SK-N-SH treated with all-trans-retinoic acid at 6 μM for 48 hours (cell line): ENCODE results near the gene GAK.
"Not testable (repeated sequence)": the region's sequence is repeated elsewhere in the genome, so short reads cannot be mapped to it uniquely, and the experiment has no call there.

ENCODE experiments used
- ATAC-seq: fragments of 200-7000 bp; cut with Tn5 transposase; 3 replicates; pipeline ENCODE4 v1.9.1; 2020; ENCODE audit warnings: mild to moderate bottlenecking, moderate library complexity
- ARNTL ChIP-seq: fragments of 450-650 bp; formaldehyde crosslinking; IDR thresholded peaks from 2 replicates; pipeline ENCODE4 v1.5.0; 2020; ENCODE audit warnings: low read depth, mild to moderate bottlenecking, moderate library complexity, borderline replicate concordance
- BACH2 ChIP-seq: fragments of 250-450 bp; sonication (Bioruptor Pico); IDR thresholded peaks from 2 replicates; pipeline ENCODE4 v1.9.0; 2021; ENCODE audit warnings: mild to moderate bottlenecking, borderline replicate concordance
- CSDC2 ChIP-seq: fragments of 250-450 bp; sonication (Bioruptor Pico); IDR thresholded peaks from 2 replicates; pipeline ENCODE4 v1.5.0; 2020; ENCODE audit warnings: mild to moderate bottlenecking, moderate library complexity
- ESRRG ChIP-seq: fragments of 250-450 bp; sonication (Bioruptor Pico); IDR thresholded peaks from 2 replicates; pipeline ENCODE4 v1.6.1; 2021; ENCODE audit warnings: mild to moderate bottlenecking
- GLIS3 ChIP-seq: fragments of 250-450 bp; sonication (Bioruptor Pico); IDR thresholded peaks from 2 replicates; pipeline ENCODE4 v1.5.0; 2020; ENCODE audit warnings: mild to moderate bottlenecking, moderate library complexity
- ISL1 ChIP-seq: fragments of 250-450 bp; sonication (Bioruptor Pico); IDR thresholded peaks from 2 replicates; pipeline ENCODE4 v2.1.2; 2022; ENCODE audit warnings: mild to moderate bottlenecking, moderate library complexity
- OSR1 ChIP-seq: fragments of 250-450 bp; sonication (Bioruptor Pico); IDR thresholded peaks from 2 replicates; pipeline ENCODE4 v1.8.0; 2022; ENCODE audit warnings: moderate library complexity, mild to moderate bottlenecking, inconsistent platforms
- RARB ChIP-seq: fragments of 250-450 bp; sonication (Bioruptor Pico); IDR thresholded peaks from 2 replicates; pipeline ENCODE4 v1.8.0; 2021; ENCODE audit warnings: mild to moderate bottlenecking, moderate library complexity
- SNAI2 ChIP-seq: fragments of 250-450 bp; sonication (Bioruptor Pico); IDR thresholded peaks from 2 replicates; pipeline ENCODE4 v1.5.0; 2020; ENCODE audit warnings: mild to moderate bottlenecking, moderate library complexity
- TCF4 ChIP-seq: fragments of 250-450 bp; sonication (Bioruptor Pico); IDR thresholded peaks from 2 replicates; pipeline ENCODE4 v1.8.0; 2021; ENCODE audit warnings: mild to moderate bottlenecking, moderate library complexity, borderline replicate concordance
- TOX ChIP-seq: fragments of 250-450 bp; sonication (Bioruptor Pico); IDR thresholded peaks from 2 replicates; pipeline ENCODE4 v1.8.0; 2021; ENCODE audit warnings: mild to moderate bottlenecking, moderate library complexity, borderline replicate concordance
- ZFP3 ChIP-seq: fragments of 250-450 bp; sonication (Bioruptor Pico); IDR thresholded peaks from 2 replicates; pipeline ENCODE4 v1.5.0; 2020; ENCODE audit warnings: mild to moderate bottlenecking, moderate library complexity
- ZFP30 ChIP-seq: fragments of 450-650 bp; formaldehyde crosslinking; IDR thresholded peaks from 2 replicates; pipeline ENCODE4 v1.5.0; 2022; ENCODE audit warnings: mild to moderate bottlenecking, moderate library complexity
- ZNF565 ChIP-seq: fragments of 450-650 bp; formaldehyde crosslinking; conservative IDR thresholded peaks from 2 replicates; pipeline ENCODE4 v1.5.0; 2020; ENCODE audit warnings: low read depth, mild to moderate bottlenecking, moderate library complexity
- ZNF70 ChIP-seq: fragments of 450-650 bp; formaldehyde crosslinking; IDR thresholded peaks from 2 replicates; pipeline ENCODE4 v1.5.0; 2020; ENCODE audit warnings: mild to moderate bottlenecking, moderate library complexity
- TF ChIP-seq, protein P1 (sequence below): fragments of 250-450 bp; sonication (Bioruptor Pico); IDR thresholded peaks from 2 replicates; pipeline ENCODE4 v1.5.1; 2020; ENCODE audit warnings: low read depth, mild to moderate bottlenecking, moderate library complexity
- TF ChIP-seq, protein P2 (sequence below): fragments of 250-450 bp; sonication (Bioruptor Pico); IDR thresholded peaks from 2 replicates; pipeline ENCODE4 v1.5.1; 2021; ENCODE audit warnings: mild to moderate bottlenecking, moderate library complexity
- TF ChIP-seq, protein P3 (sequence below): fragments of 250-450 bp; sonication (Bioruptor Pico); IDR thresholded peaks from 2 replicates; pipeline ENCODE4 v1.8.0; 2020; ENCODE audit warnings: mild to moderate bottlenecking, moderate library complexity, borderline replicate concordance
- TF ChIP-seq, protein P4 (sequence below): fragments of 250-450 bp; sonication (Bioruptor Pico); IDR thresholded peaks from 2 replicates; pipeline ENCODE4 v1.5.0; 2020; ENCODE audit warnings: mild to moderate bottlenecking, moderate library complexity

The GAK gene

DNA sequence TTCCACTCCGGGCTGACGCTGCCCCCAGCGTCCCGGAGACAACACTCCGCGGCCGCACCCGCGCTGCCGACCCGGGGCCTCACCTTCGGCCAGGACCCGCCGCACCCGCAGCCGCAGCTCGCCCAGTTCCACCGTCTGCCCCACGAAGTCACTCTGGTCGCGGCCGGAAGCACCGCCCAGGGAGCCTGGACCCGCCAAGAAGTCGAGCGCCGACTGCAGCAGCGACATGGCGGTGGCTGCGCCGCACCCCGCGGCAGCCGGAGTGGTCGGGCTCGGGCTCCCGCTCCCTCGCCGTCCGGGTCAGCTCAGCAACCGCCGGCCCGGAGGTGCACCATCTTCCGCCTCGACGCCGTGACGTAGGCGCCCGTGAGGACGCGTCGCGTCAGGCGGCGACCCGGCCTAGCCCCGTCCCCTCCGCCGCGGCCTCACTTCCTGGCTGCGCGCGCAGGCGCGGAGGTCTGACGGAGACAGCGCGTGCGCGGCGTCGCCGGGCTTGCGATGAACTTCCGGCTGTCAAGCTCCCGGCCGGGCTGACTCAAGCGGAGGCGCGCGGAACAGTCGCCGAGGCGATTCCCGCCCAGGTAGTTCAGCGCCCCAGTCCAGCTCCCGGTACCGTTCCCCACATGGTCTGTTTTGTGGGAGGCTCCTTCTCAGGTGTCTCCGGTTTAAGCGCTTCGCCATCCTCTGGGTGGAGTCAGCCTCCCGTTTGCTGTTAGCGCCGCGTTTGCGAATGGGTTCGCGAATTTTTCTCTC is at the start of gene GAK, which contains the start of gene TMEM175:
TSS of gene GAK (minus strand) at position 357 of the 753 bp plus-strand sequence. CDS start at position 228, 129 bp downstream.
TSS of gene TMEM175 (plus strand) at position 501 of the 753 bp plus-strand sequence. CDS start 15,280 bp downstream, outside the sequence.
- ATAC-seq, result peak; percentile 98
- TF ChIP-seq, protein P1, sequence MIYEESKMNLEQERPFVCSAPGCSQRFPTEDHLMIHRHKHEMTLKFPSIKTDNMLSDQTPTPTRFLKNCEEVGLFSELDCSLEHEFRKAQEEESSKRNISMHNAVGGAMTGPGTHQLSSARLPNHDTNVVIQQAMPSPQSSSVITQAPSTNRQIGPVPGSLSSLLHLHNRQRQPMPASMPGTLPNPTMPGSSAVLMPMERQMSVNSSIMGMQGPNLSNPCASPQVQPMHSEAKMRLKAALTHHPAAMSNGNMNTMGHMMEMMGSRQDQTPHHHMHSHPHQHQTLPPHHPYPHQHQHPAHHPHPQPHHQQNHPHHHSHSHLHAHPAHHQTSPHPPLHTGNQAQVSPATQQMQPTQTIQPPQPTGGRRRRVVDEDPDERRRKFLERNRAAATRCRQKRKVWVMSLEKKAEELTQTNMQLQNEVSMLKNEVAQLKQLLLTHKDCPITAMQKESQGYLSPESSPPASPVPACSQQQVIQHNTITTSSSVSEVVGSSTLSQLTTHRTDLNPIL, result no peak
- no peak for TF ChIP-seq GLIS3 (CRISPR knock-in tag)
- TF ChIP-seq, protein P2, sequence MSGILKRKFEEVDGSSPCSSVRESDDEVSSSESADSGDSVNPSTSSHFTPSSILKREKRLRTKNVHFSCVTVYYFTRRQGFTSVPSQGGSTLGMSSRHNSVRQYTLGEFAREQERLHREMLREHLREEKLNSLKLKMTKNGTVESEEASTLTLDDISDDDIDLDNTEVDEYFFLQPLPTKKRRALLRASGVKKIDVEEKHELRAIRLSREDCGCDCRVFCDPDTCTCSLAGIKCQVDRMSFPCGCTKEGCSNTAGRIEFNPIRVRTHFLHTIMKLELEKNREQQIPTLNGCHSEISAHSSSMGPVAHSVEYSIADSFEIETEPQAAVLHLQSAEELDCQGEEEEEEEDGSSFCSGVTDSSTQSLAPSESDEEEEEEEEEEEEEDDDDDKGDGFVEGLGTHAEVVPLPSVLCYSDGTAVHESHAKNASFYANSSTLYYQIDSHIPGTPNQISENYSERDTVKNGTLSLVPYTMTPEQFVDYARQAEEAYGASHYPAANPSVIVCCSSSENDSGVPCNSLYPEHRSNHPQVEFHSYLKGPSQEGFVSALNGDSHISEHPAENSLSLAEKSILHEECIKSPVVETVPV (CRISPR knock-in tag), result no peak
- no peak for TF ChIP-seq CSDC2 (CRISPR knock-in tag)
- TF ChIP-seq TCF4, result no peak
- TF ChIP-seq ARNTL, result no peak
- no peak for TF ChIP-seq SNAI2
- no peak for TF ChIP-seq OSR1 (CRISPR knock-in tag)
- no peak for TF ChIP-seq RARB (CRISPR knock-in tag)
- no peak for TF ChIP-seq ZFP3
- TF ChIP-seq, protein P3, sequence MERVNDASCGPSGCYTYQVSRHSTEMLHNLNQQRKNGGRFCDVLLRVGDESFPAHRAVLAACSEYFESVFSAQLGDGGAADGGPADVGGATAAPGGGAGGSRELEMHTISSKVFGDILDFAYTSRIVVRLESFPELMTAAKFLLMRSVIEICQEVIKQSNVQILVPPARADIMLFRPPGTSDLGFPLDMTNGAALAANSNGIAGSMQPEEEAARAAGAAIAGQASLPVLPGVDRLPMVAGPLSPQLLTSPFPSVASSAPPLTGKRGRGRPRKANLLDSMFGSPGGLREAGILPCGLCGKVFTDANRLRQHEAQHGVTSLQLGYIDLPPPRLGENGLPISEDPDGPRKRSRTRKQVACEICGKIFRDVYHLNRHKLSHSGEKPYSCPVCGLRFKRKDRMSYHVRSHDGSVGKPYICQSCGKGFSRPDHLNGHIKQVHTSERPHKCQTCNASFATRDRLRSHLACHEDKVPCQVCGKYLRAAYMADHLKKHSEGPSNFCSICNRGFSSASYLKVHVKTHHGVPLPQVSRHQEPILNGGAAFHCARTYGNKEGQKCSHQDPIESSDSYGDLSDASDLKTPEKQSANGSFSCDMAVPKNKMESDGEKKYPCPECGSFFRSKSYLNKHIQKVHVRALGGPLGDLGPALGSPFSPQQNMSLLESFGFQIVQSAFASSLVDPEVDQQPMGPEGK (CRISPR knock-in tag), result no peak
- TF ChIP-seq, protein P4, sequence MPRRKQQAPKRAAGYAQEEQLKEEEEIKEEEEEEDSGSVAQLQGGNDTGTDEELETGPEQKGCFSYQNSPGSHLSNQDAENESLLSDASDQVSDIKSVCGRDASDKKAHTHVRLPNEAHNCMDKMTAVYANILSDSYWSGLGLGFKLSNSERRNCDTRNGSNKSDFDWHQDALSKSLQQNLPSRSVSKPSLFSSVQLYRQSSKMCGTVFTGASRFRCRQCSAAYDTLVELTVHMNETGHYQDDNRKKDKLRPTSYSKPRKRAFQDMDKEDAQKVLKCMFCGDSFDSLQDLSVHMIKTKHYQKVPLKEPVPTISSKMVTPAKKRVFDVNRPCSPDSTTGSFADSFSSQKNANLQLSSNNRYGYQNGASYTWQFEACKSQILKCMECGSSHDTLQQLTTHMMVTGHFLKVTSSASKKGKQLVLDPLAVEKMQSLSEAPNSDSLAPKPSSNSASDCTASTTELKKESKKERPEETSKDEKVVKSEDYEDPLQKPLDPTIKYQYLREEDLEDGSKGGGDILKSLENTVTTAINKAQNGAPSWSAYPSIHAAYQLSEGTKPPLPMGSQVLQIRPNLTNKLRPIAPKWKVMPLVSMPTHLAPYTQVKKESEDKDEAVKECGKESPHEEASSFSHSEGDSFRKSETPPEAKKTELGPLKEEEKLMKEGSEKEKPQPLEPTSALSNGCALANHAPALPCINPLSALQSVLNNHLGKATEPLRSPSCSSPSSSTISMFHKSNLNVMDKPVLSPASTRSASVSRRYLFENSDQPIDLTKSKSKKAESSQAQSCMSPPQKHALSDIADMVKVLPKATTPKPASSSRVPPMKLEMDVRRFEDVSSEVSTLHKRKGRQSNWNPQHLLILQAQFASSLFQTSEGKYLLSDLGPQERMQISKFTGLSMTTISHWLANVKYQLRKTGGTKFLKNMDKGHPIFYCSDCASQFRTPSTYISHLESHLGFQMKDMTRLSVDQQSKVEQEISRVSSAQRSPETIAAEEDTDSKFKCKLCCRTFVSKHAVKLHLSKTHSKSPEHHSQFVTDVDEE (CRISPR knock-in tag), result no peak
- TF ChIP-seq ZFP30 (CRISPR knock-in tag), result no peak

DNA sequence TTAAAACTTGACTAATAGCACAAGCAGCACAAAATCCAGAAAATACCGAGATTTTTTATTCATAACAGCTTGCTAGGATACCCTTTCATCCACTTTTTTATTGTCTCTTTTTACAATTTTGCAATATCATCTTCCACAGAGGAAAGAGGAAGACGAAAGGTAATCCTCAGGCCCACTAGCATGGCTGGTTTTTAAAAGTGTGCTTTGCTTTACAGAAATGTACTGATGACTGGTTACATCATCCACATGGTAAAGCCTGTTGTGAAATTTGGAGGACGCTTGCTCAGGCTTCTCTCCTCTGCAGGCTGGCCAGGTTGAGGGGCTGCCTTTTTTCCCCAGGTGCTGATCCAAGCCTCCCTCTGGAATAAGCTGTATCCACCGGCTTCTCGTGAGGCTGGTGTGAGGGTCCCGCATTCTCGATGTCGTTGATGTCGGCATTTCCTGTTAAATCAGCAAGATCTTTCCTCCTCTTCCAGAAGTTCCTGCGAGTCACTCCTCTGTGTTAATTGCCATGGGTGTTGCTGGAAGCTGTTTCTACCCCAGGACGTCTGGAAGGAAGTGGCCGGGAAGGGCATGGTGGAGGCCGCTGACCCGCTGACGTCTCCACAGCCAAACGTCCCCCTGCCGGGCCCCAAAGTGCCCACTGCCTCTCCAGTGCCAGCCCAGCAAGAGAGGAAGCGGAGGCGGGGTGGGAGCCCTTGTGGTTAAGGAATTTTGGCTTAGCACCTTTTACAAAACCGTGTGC is 47.0 kb upstream of the GAK start:
- TF ChIP-seq ZNF70 (CRISPR knock-in tag) (no peak), GLIS3 (CRISPR knock-in tag) (no peak), TOX (no peak), ZFP30 (CRISPR knock-in tag) (no peak), BACH2 (CRISPR knock-in tag) (no peak), ZNF565 (CRISPR knock-in tag) (no peak), CSDC2 (CRISPR knock-in tag) (no peak), RARB (CRISPR knock-in tag) (no peak), ESRRG (no peak), ISL1 (CRISPR knock-in tag) (no peak), OSR1 (CRISPR knock-in tag) (no peak), TCF4 (no peak)
- TF ChIP-seq, protein P4 (CRISPR knock-in tag), result no peak
- TF ChIP-seq, protein P2 (CRISPR knock-in tag), result no peak
- ATAC-seq, result no peak

DNA sequence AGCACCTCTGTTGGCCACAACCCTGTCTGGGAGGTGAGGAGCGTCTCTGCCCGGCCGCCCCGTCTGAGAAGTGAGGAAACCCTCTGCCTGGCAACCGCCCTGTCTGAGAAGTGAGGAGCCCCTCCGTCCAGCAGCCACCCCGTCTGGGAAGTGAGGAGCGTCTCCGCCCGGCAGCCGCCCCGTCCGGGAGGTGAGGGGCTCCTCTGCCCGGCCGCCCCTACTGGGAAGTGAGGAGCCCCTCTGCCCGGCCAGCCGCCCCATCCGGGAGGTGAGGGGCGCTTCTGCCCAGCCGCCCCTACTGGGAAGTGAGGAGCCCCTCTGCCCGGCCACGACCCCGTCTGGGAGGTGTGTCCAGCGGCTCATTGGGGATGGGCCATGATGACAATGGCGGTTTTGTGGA is 43.9 kb upstream of the GAK start:
- not testable (repeated sequence) for ATAC-seq
